Neutrophil (primary cell): Measurements from ENCODE around the gene BFSP1.

Source experiments
- H3K27ac ChIP-seq: fragments of 200-600 bp; sonication (generic); 2 replicates; pipeline ENCODE4 v1.5.1; 2016; ENCODE audit warnings: mild to moderate bottlenecking, moderate library complexity
- H3K27me3 ChIP-seq: fragments of 200-600 bp; sonication (generic); 2 replicates; pipeline ENCODE4 v1.6.0; 2016; ENCODE audit warnings: mild to moderate bottlenecking
- H3K36me3 ChIP-seq: fragments of 200-600 bp; sonication (generic); 2 replicates; pipeline ENCODE4 v1.5.1; 2017
- H3K4me1 ChIP-seq, 2 experiments: fragments of 200-600 bp in 1 of 2; sonication (generic) in 1 of 2; 1 replicate in 1 of 2; 2 replicates in 1 of 2; pipeline versions ENCODE4 v1.5.1 to v1.6.1; 2013 to 2016; ENCODE audit warnings: low read depth in 1 of 2, low read length in 1 of 2, mild to moderate bottlenecking in 1 of 2, moderate library complexity in 1 of 2; ENCODE audit not compliant: control insufficient read depth in 1 of 2, insufficient read depth in 1 of 2
- H3K4me3 ChIP-seq, 2 experiments: fragments of 200-600 bp in 1 of 2; sonication (generic) in 1 of 2; 1 replicate in 1 of 2; 2 replicates in 1 of 2; pipeline ENCODE4 v1.5.1; 2013 to 2016; ENCODE audit warnings: low read depth in 1 of 2, low read length in 1 of 2, mild to moderate bottlenecking in 1 of 2, moderate library complexity in 1 of 2
- H3K9me3 ChIP-seq: fragments of 200-600 bp; sonication (generic); 2 replicates; pipeline ENCODE4 v1.5.1; 2016
- TF ChIP-seq, protein P1 (sequence below): fragments of 200-600 bp; sonication (generic); IDR thresholded peaks from 2 replicates; pipeline ENCODE4 v1.5.1; 2016; ENCODE audit warnings: antibody characterized with exemption

The BFSP1 gene

GRCh38 chr20:17525132-17525531 lies 6.0 kb downstream of the BFSP1 start:
- Histone ChIP-seq H3K4me3 (no peak overlapping the region), H3K36me3 (no peaks in the 10 kb centered on the region), H3K9me3 (no peaks in the 10 kb centered on the region), H3K4me1 (no peaks in the 10 kb centered on the region), H3K27me3 (peaks cover 20% of the 10 kb centered on the region), H3K27ac (no peak overlapping the region)
- TF ChIP-seq, protein P1, sequence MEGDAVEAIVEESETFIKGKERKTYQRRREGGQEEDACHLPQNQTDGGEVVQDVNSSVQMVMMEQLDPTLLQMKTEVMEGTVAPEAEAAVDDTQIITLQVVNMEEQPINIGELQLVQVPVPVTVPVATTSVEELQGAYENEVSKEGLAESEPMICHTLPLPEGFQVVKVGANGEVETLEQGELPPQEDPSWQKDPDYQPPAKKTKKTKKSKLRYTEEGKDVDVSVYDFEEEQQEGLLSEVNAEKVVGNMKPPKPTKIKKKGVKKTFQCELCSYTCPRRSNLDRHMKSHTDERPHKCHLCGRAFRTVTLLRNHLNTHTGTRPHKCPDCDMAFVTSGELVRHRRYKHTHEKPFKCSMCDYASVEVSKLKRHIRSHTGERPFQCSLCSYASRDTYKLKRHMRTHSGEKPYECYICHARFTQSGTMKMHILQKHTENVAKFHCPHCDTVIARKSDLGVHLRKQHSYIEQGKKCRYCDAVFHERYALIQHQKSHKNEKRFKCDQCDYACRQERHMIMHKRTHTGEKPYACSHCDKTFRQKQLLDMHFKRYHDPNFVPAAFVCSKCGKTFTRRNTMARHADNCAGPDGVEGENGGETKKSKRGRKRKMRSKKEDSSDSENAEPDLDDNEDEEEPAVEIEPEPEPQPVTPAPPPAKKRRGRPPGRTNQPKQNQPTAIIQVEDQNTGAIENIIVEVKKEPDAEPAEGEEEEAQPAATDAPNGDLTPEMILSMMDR, result no peak

- Histone ChIP-seq H3K27ac (no peak overlapping the region), H3K36me3 (no peaks in the 10 kb centered on the region), H3K4me1 (no peaks in the 10 kb centered on the region), H3K4me3 (no peak overlapping the region), H3K27me3 (peaks cover 15% of the 10 kb centered on the region), H3K9me3 (no peaks in the 10 kb centered on the region)
- TF ChIP-seq, protein P1, result no peak
Observed at GRCh38 chr20:17524560-17524959, 6.6 kb downstream of the BFSP1 start.

DNA sequence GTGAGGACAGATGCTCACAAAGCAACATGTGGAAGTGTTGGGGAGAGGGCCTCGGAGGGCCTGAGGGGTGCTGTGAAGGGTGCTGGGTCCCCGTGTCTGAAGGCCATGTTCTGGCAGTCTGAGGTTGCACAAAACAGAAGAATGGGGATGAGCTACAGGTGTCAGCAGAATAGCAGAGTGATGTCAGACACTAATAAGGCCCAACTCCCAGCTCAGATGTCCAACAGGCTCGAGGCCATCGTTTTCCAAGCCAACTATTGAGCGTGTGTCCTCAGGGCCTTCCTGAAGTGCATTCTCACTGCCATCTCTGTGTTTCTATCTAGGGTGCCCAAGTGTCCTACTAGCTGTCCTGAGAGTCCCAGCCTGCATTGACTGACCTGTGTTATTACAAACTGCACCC lies 7.9 kb downstream of the BFSP1 start:
- TF ChIP-seq, protein P1, result no peak
- H3K27ac ChIP-seq, result no peak overlapping the region
- no peaks in the 10 kb centered on the region for H3K9me3 ChIP-seq
- no peaks in the 10 kb centered on the region for H3K36me3 ChIP-seq
- no peaks in the 10 kb centered on the region for H3K4me1 ChIP-seq
- H3K27me3 ChIP-seq, result peaks cover 5% of the 10 kb centered on the region
- no peak overlapping the region for H3K4me3 ChIP-seq

- TF ChIP-seq, protein P1, result no peak
- Histone ChIP-seq H3K9me3 (no peaks in the 10 kb centered on the region), H3K27me3 (peaks cover 5% of the 10 kb centered on the region), H3K36me3 (no peaks in the 10 kb centered on the region), H3K4me3 (no peak overlapping the region), H3K4me1 (no peaks in the 10 kb centered on the region), H3K27ac (no peak overlapping the region)
Observed at GRCh38 chr20:17522528-17522927, 8.7 kb downstream of the BFSP1 start.

GRCh38 chr20:17520583-17520982 lies 10.6 kb downstream of the BFSP1 start:
- H3K4me3 ChIP-seq, result no peak overlapping the region
- no peaks in the 10 kb centered on the region for H3K4me1 ChIP-seq
- H3K36me3 ChIP-seq, result no peaks in the 10 kb centered on the region
- H3K27ac ChIP-seq, result no peak overlapping the region
- no peaks in the 10 kb centered on the region for H3K9me3 ChIP-seq
- TF ChIP-seq, protein P1, result no peak
- peaks cover 5% of the 10 kb centered on the region for H3K27me3 ChIP-seq
